Endothelial cell of umbilical vein (primary cell): ENCODE results near the gene AQP9. TPM values are rescaled to one million over a fixed set of nuclear protein-coding genes. Genes with fewer than 3 reads are reported as not detected.

ENCODE experiments used
- BruUV-seq: library from RNA; stranded (reverse); fragments of 400-500 nt; replicated peaks from 2 replicates; lab custom pipeline; 2021; lab: Mats Ljungman, UMichigan
- CTCF ChIA-PET: fragments of 300-600, 350-600 bp; sonication (Branson Sonifier 250); formaldehyde crosslinking; loops from one replicate; lab custom pipeline; 2021; ENCODE audit warnings: antibody characterized with exemption, inconsistent platforms; lab: Charles Lee
- POLR2A ChIA-PET: fragments of 300-600, 350-600 bp; sonication (Branson Sonifier 250); formaldehyde crosslinking; loops from one replicate; lab custom pipeline; 2021; ENCODE audit warnings: antibody characterized with exemption, inconsistent platforms; lab: Charles Lee
- DNase-seq: peaks from one replicate; pipeline ENCODE4 v3.0.0-alpha.2; 2011; ENCODE audit warnings: low read depth, low spot score
- FAIRE-seq: peaks from 2 replicates; lab custom pipeline; 2011; peaks lifted over from hg19 to GRCh38; lab: Jason Lieb, UNC
- H2AFZ ChIP-seq: 2 replicates; pipeline ENCODE4 v1.6.0; 2012; ENCODE audit warnings: low read depth, low read length, control low read depth, inconsistent platforms
- H3K27ac ChIP-seq: 2 replicates; pipeline ENCODE4 v1.5.1; 2011; ENCODE audit warnings: low read depth, mild to moderate bottlenecking, control low read depth, low read length, moderate library complexity; ENCODE audit not compliant: insufficient read depth
- H3K27me3 ChIP-seq, 2 experiments: 2 replicates each; pipeline versions ENCODE4 v1.6.0 to v1.6.1; 2011; ENCODE audit warnings: low read length in 2 of 2, mixed read lengths in 1 of 2; ENCODE audit not compliant: control insufficient read depth in 2 of 2, insufficient read depth in 2 of 2
- H3K36me3 ChIP-seq, 2 experiments: 2 replicates in 1 of 2; 3 replicates in 1 of 2; pipeline ENCODE4 v1.5.1; 2011; ENCODE audit warnings: low read length in 2 of 2, mild to moderate bottlenecking in 1 of 2, moderate library complexity in 1 of 2; ENCODE audit not compliant: control insufficient read depth in 2 of 2, insufficient read depth in 2 of 2; ENCODE audit errors: extremely low read depth in 1 of 2
- H3K4me1 ChIP-seq: 3 replicates; pipeline ENCODE4 v1.5.1; 2011; ENCODE audit warnings: mild to moderate bottlenecking, low read length; ENCODE audit not compliant: control insufficient read depth, insufficient read depth; ENCODE audit errors: extremely low read depth
- H3K4me2 ChIP-seq: 2 replicates; pipeline ENCODE4 v1.6.1; 2011; ENCODE audit warnings: low read length, control low read depth, mixed read lengths; ENCODE audit not compliant: insufficient read depth
- H3K4me3 ChIP-seq, 3 experiments: fragments of 200-600 bp in 1 of 3; sonication (generic), shearing (Covaris generic) in 1 of 3; replicated peaks in 1 of 3; 2 replicates each; pipeline ENCODE4 v1.5.1; 2011 to 2016; ENCODE audit warnings: control low read depth in 3 of 3, low read length in 3 of 3, mild to moderate bottlenecking in 2 of 3, inconsistent platforms in 1 of 3, low read depth in 1 of 3, moderate library complexity in 1 of 3; ENCODE audit not compliant: insufficient read depth in 1 of 3
- H3K79me2 ChIP-seq: 2 replicates; pipeline ENCODE4 v1.6.0; 2012; ENCODE audit warnings: low read length, inconsistent platforms; ENCODE audit not compliant: control insufficient read depth, insufficient read depth
- H3K9ac ChIP-seq: replicated peaks from 2 replicates; pipeline ENCODE3; 2011; ENCODE audit warnings: low read length, control low read depth; ENCODE audit not compliant: insufficient read depth; ENCODE audit errors: extremely low read depth
- H3K9me1 ChIP-seq: replicated peaks from 3 replicates; pipeline ENCODE4 v1.6.0; 2011; ENCODE audit warnings: mild to moderate bottlenecking, low read length; ENCODE audit not compliant: control insufficient read depth, insufficient read depth; ENCODE audit errors: extremely low read depth
- H3K9me3 ChIP-seq: replicated peaks from 2 replicates; pipeline ENCODE4 v1.5.1; 2012; ENCODE audit warnings: low read length, inconsistent platforms; ENCODE audit not compliant: control insufficient read depth, insufficient read depth
- H4K20me1 ChIP-seq: replicated peaks from 2 replicates; pipeline ENCODE3; 2011; ENCODE audit warnings: mild to moderate bottlenecking, low read length; ENCODE audit not compliant: control insufficient read depth, insufficient read depth; ENCODE audit errors: extremely low read depth
- CTCF ChIP-seq, 2 donors: IDR thresholded peaks; 1 replicate in 1 of 2; 2 replicates in 1 of 2; pipeline ENCODE4 v1.5.1; 2011; ENCODE audit warnings: low read length in 2 of 2, mild to moderate bottlenecking in 2 of 2, moderate library complexity in 2 of 2, control low read depth in 1 of 2, inconsistent platforms in 1 of 2, low read depth in 1 of 2; ENCODE audit not compliant: insufficient read depth in 1 of 2; ENCODE audit errors: extremely low read depth in 1 of 2
- EZH2 ChIP-seq: IDR thresholded peaks from 2 replicates; pipeline ENCODE4 v1.6.1; 2012; ENCODE audit warnings: borderline replicate concordance, low read depth, mild to moderate bottlenecking, moderate library complexity, low read length, inconsistent platforms; ENCODE audit not compliant: severe bottlenecking
- FOS ChIP-seq: IDR thresholded peaks from 2 replicates; pipeline ENCODE4 v1.6.1; 2011; ENCODE audit warnings: mild to moderate bottlenecking, low read length, moderate library complexity, borderline replicate concordance; ENCODE audit not compliant: insufficient read depth
- GATA2 ChIP-seq: IDR thresholded peaks from 2 replicates; pipeline ENCODE4 v1.7.0; 2011; ENCODE audit warnings: low read depth, mild to moderate bottlenecking, moderate library complexity, mixed read lengths, low read length; ENCODE audit not compliant: insufficient read length, insufficient read depth
- JUN ChIP-seq: IDR thresholded peaks from 2 replicates; pipeline ENCODE4 v1.6.1; 2011; ENCODE audit warnings: borderline replicate concordance, low read depth; ENCODE audit not compliant: insufficient read length, insufficient read depth
- MAX ChIP-seq: IDR thresholded peaks from 2 replicates; pipeline ENCODE4 v1.6.1; 2011; ENCODE audit not compliant: insufficient read depth, insufficient read length
- MYC ChIP-seq: IDR thresholded peaks from one replicate; pipeline ENCODE4 v1.6.1; 2011; ENCODE audit warnings: mild to moderate bottlenecking, low read depth, low read length
- POLR2A ChIP-seq: IDR thresholded peaks from 2 replicates; pipeline ENCODE4 v1.6.1; 2012; ENCODE audit warnings: low read depth, mild to moderate bottlenecking, control low read depth, low read length
- POLR2AphosphoS5 ChIP-seq: IDR thresholded peaks from 2 replicates; pipeline ENCODE4 v1.6.1; 2012; ENCODE audit warnings: low read depth, mild to moderate bottlenecking, control low read depth, low read length, moderate library complexity; ENCODE audit not compliant: insufficient read depth
- dilution Hi-C: fragments of 300-500 bp; cut with MboI; formaldehyde crosslinking; loops from one replicate; pipeline ENCODE4 v1.15.0; 2019; ENCODE audit warnings: low sequenced_read_pairs; ENCODE audit not compliant: extremely low pct_ligation_motif_present
- intact Hi-C: fragments of 100-400 bp; cut with micrococcal nuclease; formaldehyde crosslinking; loops from one replicate; pipeline ENCODE4 v1.10.0; 2022
- polyA plus RNA-seq, 4 experiments: library from polyadenylated mRNA; depleted of rRNA in 3 of 4; stranded (reverse) in 3 of 4; unstranded in 1 of 4; fragments of >200 nt; gene quantifications; 2 replicates each; pipeline versions ENCODE4 v1.2.1 to v1.2.3, GENCODE V29; 2011 to 2012; ENCODE audit warnings: missing spikeins in 1 of 4
- total RNA-seq: library from RNA; stranded (reverse); gene quantifications from 2 replicates; pipeline ENCODE4 v1.2.3, GENCODE V29; 2021

Gene AQP9
- total and polyA plus RNA-seq, 2 donors (not counting 3 experiments of a cell fraction or from before 2014, with no cell fraction given) = not detected

GRCh38 chr15:58139276-58139988, 1.3 kb downstream of the AQP9 start:
- Histone ChIP-seq H3K9me1 (no peaks in the 10 kb centered on the region), H3K9ac (no peak overlapping the region), H3K9me3 (no peaks in the 10 kb centered on the region), H3K27ac (no peak overlapping the region), H3K36me3 (no peaks in the 10 kb centered on the region), H3K79me2 (no peaks in the 10 kb centered on the region), H3K27me3 (peaks cover 11 to 23% of the 10 kb centered on the region in 2 experiments), H3K4me2 (no peak overlapping the region), H3K4me3 (no peak overlapping the region), H2AFZ (no peak overlapping the region), H3K4me1 (no peaks in the 10 kb centered on the region), H4K20me1 (no peaks in the 10 kb centered on the region)
- intact Hi-C loops = no loop called here
- DNase-seq = no peak
- no peak for FAIRE-seq
- POLR2A ChIA-PET = no interaction called here
- dilution Hi-C loops = no loop called here
- no TSS peak for BruUV-seq
- CTCF ChIA-PET = interaction anchor here (0.8 kb wide), 1 partner anchor 29 kb away, joined by 3 read pairs; no protein-coding TSS in a partner anchor
- no peak for TF ChIP-seq POLR2AphosphoS5
- TF ChIP-seq GATA2 = no peak
- no peak for TF ChIP-seq FOS
- TF ChIP-seq MYC = no peak
- TF ChIP-seq JUN = no peak

DNA sequence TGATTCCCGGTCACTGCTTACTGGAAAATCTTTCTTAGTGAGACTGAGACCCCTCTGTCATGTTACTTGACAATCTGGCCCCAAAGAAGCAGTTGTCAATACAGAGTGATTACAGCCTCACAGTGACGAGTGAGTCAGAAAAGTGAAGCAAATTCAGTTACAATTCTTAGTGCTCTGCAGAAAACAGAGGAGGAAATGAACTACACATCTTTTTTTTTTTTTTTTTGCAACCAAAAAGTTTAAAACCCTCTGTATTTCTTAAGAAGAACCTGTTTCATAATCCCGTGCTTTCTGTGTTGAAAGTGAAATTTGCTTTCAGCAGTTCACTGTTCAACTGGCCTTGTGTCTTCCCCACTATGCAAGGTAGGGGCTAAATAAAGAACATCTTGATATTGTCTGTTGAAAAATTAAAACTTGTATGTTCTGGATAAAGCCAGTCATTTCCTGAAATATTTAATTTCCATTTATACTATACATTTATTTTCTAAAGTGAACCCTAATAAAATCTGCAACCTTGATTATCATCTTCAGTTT, 1.9 kb downstream of the AQP9 start:
- H4K20me1 ChIP-seq = no peaks in the 10 kb centered on the region
- intact Hi-C loops = no loop called here
- no peaks in the 10 kb centered on the region for H3K4me1 ChIP-seq
- no peaks in the 10 kb centered on the region for H3K9me3 ChIP-seq
- no peak overlapping the region for H2AFZ ChIP-seq
- no peak overlapping the region for H3K9ac ChIP-seq
- no peaks in the 10 kb centered on the region for H3K79me2 ChIP-seq
- ChIA-PET CTCF (interaction anchor here (1.5 kb wide), 1 partner anchor 42 kb away, joined by 4 read pairs; no protein-coding TSS in a partner anchor), POLR2A (no interaction called here)
- no peak overlapping the region for H3K4me3 ChIP-seq
- no peak overlapping the region for H3K4me2 ChIP-seq
- no TSS peak for BruUV-seq
- H3K9me1 ChIP-seq = no peaks in the 10 kb centered on the region
- dilution Hi-C loops = no loop called here
- peaks cover 11 to 20% of the 10 kb centered on the region in 2 experiments for H3K27me3 ChIP-seq
- no peak for TF ChIP-seq MAX
- TF ChIP-seq JUN = no peak
- no peak for TF ChIP-seq FOS
- no peak for TF ChIP-seq GATA2
- TF ChIP-seq POLR2A = no peak
- TF ChIP-seq MYC = no peak
- no peak for TF ChIP-seq POLR2AphosphoS5
- TF ChIP-seq EZH2 = no peak
- TF ChIP-seq CTCF (IDR thresholded peaks at IDR 0.05; ENCODE audit: extremely low read depth in 1 of 2, insufficient read depth in 1 of 2, low read depth in 1 of 2, low read length in 2 of 2) = no peak
- H3K36me3 ChIP-seq = no peaks in the 10 kb centered on the region
- no peak for DNase-seq
- no peak for FAIRE-seq
- no peak overlapping the region for H3K27ac ChIP-seq
